Activated CD8-positive, alpha-beta memory T cell treated with anti-CD3 and anti-CD28 coated beads for 36 hours (primary cell): ENCODE data around the gene PATJ. TPM values are rescaled to one million over a fixed set of nuclear protein-coding genes. Genes with fewer than 3 reads are reported as not detected.
"Not testable (repeated sequence)": the region's sequence is repeated elsewhere in the genome, so short reads cannot be mapped to it uniquely, and the experiment has no call there.

Source experiments
- CTCF ChIA-PET: fragments of 350-600 bp; sonication (Branson Sonifier 250); formaldehyde crosslinking; loops from one replicate; lab custom pipeline; 2021; ENCODE audit warnings: antibody characterized with exemption; lab: Charles Lee
- POLR2A ChIA-PET: fragments of 350-600 bp; sonication (Branson Sonifier 250); formaldehyde crosslinking; loops from one replicate; lab custom pipeline; 2021; ENCODE audit warnings: antibody characterized with exemption; lab: Charles Lee
- total RNA-seq, 2 experiments: library from RNA; stranded (reverse); gene quantifications; one replicate each; pipeline ENCODE4 v1.2.3, GENCODE V29; 2021

The PATJ gene
- total RNA-seq, 2 experiments from 2014 or later, result 8.4 to 9.0 TPM

DNA sequence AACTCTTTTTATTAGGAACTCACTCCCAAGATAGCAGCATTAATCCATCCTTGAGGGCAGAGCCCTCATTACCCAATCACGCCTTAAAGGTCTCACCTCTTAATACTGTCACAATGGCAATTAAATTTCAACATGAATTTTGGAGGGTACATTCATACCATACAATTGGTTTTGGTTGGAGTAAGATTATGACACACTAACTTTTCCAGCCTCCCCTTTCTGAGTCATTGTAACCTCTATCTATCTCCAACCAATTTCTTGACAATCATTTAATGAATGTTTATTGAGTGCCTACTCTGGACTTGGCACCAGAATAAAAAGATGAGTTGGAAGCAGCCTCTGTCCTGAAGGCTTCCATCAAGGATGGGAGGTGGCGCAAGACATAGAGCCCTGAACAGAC lies 358.2 kb downstream of the PATJ start:
- ChIA-PET CTCF (no interaction called here), POLR2A (no interaction called here)

DNA sequence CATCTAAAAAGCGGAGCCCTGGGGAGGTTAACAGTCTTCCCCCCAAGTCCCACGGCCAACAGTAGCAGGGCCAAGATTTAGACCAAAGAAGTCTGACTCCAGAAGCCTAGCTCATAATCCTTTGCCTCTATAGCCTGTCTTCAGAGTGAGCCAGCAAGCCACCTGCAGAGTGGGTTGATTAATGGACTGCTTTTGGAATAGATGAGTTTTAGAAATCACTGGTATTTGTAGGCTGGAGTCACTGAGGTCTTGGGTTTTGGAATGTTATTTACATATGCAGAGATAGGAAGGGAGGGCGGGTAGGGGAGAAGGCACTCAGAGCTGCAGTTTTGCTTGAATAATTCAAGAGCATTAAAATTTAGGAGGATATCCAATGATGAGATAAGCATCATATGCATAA lies 361.6 kb downstream of the PATJ start:
- CTCF ChIA-PET, result no interaction called here
- POLR2A ChIA-PET, result no interaction called here

DNA sequence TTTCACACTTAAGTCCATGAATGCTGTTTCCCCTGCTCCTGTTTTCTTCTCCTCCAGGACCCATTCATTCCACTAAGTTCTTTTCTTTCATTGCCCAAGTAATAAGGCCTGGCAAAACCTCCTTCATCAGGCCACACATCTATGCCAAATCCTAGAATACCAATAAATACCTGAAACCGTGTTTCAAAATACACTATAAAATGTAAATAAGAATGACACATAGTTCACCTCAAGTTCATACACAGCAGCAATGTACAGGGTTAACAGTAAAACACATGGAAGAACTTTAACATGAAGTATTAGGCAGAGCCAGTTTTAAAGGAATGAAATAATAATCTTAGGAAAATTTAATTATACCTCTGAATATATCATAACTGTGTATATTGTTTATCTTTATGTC lies 365.6 kb downstream of the PATJ start:
- ChIA-PET POLR2A (no interaction called here), CTCF (no interaction called here)

DNA sequence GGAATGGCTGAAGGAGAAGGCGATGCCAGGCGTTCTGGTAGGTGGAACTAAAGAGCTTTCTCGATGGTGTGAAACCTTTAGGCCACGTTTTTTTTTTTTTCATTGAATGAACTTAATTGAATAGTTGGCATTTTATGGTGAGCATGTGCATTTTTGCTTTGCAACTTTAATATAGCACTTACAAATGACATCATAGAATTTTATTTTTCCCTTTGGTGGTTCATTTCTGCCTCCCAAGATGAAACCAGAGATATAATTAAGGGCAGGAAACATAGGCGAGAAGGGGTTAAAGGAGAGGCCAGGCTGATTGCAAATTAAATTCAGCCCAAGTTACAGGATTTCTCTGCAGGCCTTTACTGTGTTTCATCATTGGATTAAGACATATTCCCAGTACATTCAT lies 366.8 kb downstream of the PATJ start:
- POLR2A ChIA-PET, result no interaction called here
- CTCF ChIA-PET, result no interaction called here

DNA sequence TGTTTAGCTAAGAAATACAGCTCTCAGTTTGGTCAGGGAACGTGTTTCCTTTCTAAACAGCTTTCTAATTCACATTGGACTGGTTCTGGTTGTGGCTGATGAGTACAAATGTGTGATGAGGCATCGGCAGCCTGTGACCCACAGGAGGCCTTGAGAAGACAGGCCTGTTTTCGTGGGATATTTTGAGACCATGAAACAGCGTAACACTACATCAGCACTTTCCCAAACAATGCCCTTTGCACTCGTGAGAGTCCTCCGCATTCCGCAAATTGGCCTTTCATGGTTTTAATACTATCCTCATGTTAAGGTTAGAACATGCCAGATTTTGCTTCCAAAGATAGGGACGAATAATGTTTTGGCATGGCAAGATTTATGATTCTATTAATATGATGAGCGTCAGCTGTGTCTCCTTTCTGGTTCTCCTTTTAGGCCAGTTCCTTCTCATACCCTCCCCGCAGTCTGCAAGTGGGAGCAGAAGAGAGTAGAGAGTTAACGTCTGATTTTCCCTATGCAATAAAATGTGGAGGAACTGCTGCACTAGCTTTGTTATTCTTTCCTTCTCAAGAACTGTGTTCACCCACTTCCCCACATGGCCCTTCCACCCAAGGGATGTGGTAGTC lies 368.0 kb downstream of the PATJ start:
- POLR2A ChIA-PET, result no interaction called here
- CTCF ChIA-PET, result no interaction called here

DNA sequence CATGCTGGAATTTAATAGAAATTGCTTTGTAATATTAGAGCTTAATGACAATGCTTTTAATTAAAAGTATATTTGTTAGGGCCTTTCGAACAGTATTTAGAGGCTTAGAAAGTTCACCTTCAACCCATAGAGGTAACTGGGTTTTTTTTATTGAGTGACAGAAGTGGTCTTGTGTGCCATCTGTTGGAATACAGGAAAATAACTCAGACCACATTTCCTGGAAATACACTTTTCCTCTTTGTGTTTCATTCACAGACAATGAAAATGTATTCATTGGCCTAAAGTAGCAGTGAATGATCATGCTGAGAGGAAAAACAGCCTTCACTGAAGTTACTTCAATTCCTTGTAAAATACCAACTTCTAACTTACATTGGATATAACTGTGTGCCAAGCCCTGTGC lies 368.8 kb downstream of the PATJ start:
- ChIA-PET CTCF (no interaction called here), POLR2A (no interaction called here)

DNA sequence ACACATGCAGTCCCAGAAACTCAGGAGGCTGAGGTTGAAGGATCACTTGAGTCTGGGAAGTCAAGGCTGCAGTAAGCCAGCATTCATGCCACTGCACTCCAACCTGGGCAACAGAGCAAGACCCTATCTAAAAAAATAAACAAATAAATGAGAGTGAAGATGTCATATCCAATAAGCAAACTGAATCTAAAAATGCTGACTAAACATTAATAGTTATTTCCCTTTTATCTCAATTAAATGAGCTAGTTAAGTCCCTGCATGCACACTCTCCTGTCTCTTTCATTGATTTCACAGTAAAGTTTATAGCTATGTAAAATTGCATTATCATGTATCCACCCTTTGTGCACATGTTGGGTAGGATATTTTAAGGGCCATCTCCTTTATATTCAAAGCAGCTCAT lies 371.2 kb downstream of the PATJ start:
- POLR2A ChIA-PET, result no interaction called here
- CTCF ChIA-PET, result no interaction called here

DNA sequence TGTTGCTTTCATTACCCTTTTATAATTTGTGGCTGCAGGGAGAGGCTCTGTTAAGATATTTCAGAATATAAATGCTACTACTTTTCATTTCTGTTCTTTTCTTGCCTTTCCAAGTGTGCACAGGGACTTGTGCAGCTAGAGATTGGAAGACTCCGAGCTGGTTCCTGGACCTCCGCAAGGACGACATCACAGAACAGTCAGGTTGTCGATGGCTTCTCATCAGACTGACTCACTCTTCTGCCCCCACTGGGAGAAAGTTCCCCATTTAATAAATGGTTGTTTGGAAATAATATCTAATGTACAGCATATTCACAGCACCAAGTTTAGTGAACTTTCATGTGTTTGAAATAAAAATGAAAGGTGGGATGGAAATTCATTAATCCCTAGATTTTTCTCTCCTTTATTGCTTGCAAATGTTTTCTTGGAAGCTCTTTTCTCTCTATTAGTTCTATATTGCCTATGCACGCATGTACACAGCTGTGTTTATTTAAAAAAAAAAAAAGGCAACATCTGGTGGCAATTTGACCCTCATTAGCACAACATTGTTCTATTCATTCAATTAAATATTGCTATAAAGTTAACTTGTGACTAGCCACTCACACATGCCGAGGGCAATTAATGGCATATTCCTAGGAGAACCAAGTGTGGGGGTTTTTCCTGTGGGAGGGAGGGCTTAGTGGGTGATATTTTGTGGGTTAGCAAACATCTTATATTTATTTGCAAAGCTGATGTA lies 374.9 kb downstream of the PATJ start:
- ChIA-PET CTCF (no interaction called here), POLR2A (no interaction called here)

DNA sequence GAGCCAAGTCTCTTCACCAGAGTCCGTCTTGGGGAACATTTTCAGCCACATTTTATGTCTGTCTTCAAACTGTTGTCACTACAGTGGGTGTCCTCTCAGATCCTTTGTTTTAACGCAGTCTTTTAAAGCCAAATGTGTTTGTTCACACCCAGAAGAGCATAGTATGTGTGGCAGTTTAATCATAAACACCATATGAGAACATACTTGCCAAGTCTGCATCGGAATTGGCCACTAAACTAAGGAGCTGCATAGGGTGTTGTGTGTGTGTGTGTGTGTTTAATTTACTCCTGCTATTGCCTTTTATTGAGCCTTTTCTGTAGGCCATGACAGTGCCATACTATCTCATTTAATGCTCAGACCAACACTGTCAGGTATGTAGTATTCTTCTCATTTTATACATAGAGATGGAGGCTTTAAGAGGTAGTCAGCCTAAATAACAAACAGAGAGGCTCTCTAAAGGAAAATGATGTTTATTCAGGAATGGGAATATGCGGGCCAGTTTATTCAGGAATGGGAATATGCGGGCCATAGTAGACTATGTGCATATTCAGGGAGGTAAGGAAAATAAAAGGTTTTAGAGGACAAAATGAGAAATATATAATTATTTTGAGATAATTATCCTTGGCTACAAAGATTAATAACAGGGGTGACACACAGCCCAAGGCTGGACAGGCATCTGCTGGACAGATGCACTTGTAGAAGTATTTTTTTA lies 384.5 kb downstream of the PATJ start:
- POLR2A ChIA-PET, result no interaction called here
- CTCF ChIA-PET, result interaction anchor here (0.7 kb wide), 1 partner anchor 44 kb away, joined by 3 read pairs; no protein-coding TSS in a partner anchor

DNA sequence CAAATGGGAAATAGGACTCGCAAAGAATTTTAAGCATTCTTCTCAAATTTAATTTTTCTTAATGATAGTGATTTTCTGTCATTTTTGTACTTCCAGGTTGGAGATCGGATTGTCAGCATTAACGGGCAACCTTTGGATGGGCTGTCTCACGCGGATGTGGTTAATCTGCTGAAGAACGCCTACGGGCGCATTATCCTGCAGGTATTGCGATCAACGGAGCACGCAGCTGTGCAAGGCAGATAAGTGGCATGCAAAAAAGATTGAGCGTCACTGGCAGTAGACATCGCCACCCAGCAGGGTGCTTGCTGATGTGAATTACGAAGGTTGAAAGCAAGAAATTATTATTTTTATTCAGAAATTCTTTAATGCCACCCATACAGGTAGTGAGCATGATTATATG lies 386.5 kb downstream of the PATJ start:
- POLR2A ChIA-PET, result no interaction called here
- CTCF ChIA-PET, result no interaction called here

DNA sequence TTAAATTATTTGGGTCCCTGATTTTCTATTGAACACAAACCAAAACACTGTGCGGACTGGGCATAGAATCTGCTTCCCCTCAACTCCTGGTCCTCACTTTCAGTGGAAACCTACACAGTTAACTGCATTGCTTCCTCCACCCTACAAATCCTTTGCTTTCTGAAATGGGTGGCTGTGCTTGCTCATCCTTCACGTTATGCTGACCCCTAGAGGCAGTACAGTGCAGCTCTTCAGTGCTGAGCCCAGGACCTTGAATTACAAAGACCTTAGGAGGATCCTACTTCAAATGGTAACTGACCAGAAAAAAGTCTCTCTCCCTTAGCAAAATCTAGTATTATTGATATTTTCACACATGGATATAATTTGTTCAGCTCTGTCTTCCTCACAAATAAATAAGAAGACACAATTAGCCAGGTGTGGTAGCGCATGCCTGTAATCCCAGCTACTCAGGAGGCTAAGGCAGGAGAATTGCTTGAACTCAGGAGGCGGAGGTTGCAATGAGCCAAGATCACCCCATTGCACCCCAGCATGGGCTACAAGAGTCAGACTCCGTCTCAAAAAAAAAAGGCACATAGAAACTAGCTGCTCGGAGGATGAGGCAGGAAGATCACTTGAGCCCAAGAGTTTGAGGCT lies 388.9 kb downstream of the PATJ start:
- CTCF ChIA-PET, result interaction anchor here (0.6 to 2.5 kb wide), 4 partner anchors 13 to 596 kb away, joined by 3 to 9 read pairs (median 4); no protein-coding TSS in a partner anchor

DNA sequence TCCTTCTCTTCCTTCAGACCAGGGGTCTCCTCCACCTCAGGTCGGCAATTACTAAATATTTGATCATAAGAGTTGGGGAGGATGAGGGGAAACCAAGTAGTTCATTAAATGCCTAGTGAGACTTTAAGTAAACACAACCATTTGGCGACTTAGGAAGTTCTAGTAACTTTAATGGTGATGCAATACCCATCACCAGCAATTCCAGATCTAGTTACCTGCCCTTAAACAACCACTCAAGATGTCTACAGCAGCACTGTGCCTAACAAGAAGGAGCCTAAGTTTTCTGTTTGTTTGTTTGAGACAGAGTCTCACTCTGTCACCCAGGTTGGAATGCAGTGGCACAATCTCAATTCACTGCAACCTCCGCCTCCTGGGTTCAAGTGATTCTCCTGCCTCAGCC lies 395.7 kb downstream of the PATJ start:
- ChIA-PET POLR2A (no interaction called here), CTCF (no interaction called here)

More for the DNA sequence above, 388.9 kb downstream of the PATJ start:
- POLR2A ChIA-PET, result no interaction called here

DNA sequence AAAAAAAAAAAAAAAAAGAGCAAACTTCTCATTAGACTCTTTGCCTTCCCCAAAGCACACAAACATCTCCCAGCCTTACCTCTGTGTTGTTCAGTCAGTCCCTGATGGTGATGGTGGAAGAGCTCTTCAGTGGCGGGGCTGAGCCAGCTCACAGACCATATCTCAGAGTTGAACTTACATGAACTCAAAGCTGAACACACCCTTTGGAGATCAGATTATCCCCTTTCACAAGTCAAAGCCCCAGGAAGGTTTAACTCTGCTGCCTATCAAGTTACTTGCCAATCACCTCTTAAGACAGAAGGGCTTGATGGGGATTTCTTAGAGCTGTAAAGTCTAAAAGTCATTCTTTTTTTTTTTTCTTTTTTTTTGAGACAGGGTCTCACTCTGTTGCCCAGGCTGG lies 397.1 kb downstream of the PATJ start:
- POLR2A ChIA-PET, result no interaction called here
- CTCF ChIA-PET, result no interaction called here

DNA sequence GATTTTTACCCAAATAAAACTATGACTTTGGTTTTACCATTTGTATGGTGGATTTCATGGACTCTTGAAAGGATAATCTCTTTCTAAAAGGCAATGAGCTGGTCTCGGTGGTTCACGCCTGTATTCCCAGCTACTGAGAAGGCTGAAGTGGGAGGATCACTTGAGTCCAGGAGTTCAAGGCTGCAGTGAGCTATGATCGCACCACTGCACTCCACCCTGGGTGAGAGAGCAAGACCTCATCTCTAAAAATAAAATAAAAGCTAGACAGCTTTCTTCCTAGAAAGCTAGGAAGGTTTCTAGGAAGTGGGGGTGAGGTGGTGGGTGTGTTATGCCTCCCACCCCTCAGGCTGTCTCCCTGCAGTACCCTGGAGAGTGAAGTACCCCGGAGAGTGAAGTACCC lies 398.4 kb downstream of the PATJ start:
- ChIA-PET CTCF (no interaction called here), POLR2A (no interaction called here)

DNA sequence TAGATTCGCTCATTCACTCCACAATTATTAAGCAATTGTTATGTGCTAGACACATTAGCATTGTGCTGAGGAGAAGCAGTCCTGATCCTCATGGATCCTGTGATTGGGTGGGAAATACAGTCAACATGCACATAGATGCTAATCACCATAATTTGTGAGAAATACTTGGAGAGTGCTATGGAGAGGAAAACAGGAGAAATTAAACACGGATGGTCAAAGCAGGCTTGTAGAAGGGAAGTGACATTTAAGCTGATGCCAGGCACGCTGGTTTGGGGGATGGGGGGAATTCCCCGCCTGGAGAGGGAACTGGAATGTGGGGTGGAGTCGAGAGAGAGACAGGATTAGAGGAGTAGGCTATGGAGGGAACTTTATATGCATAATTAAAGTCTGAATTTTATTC lies 400.2 kb downstream of the PATJ start:
- ChIA-PET POLR2A (no interaction called here), CTCF (interaction anchor here (0.7 to 1.8 kb wide), 2 partner anchors 9 to 20 kb away, joined by 3 to 4 read pairs; no protein-coding TSS in a partner anchor)

DNA sequence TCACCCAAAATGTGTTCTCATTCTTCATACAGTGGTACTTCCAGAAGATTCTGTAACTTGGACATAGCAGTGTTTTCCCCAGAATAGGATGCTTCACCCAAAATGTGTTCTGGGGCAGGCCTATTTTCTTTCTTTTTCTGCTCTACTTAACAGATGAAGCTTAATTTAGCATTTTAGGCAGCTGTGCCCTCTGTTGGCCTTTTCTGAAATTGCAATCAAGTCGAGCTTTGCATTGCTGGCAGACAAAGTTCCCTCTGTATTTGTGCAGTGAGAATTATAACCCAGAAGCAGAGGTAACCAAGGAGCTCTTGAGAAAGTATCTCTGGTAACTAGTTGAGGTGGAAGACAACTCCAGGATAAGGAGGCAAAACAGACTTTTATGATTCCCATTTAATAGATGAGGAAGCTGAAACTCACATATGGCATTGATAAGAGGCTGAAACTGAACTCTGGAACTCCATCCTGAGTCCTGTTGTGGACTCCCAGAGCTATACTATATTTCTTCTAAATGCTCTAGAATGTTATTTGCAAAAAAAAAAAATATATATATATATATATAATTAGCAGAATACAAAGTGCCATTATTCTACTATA lies 402.1 kb downstream of the PATJ start:
- ChIA-PET POLR2A (no interaction called here), CTCF (interaction anchor here (0.5 to 1.7 kb wide), 8 partner anchors 8 to 262 kb away, joined by 3 to 5 read pairs (median 3); no protein-coding TSS in a partner anchor)

DNA sequence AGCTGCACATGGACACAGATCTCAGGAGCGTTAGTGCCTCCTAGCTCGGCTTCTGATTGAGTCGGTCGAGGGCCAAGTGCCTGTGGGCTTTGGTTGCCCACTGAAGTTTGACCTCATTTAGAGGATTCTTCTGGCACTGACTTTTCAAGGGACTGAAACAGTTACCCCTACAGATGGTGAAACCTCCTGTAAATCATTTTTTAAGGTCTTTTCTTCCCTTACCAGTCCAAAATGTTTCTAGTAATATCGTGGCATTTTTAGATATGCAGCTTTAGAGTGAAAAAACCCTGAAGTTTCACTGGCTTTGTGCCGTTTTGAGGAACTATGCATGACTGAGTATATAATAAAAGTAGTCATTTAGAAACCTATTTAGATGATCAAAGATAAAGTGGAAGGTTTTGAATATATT lies 417.7 kb downstream of the PATJ start:
- ChIA-PET CTCF (interaction anchor here (0.6 to 1.6 kb wide), 2 partner anchors 15 to 74 kb away, joined by 3 read pairs; no protein-coding TSS in a partner anchor), POLR2A (no interaction called here)

DNA sequence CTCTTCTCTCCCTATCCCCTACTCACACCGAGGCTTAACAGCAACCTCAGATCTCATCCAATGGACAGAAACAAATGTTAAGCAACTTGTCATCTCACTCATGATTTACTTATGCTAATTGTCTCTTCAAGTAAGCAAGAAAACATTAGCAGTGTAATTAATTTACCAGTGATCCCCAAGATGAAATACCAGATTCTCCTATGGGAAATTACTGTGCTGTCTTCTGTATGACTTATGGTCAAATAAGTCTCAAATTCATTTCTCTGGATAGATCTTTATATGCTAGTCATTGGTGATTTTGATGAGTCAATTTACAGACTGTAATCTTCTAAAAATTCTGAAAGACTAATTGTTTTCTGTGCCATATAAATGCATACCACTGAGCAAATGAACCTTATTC lies 419.4 kb downstream of the PATJ start:
- ChIA-PET CTCF (interaction anchor here (0.7 kb wide), 1 partner anchor 983 kb away, joined by 6 read pairs; no protein-coding TSS in a partner anchor), POLR2A (no interaction called here)

DNA sequence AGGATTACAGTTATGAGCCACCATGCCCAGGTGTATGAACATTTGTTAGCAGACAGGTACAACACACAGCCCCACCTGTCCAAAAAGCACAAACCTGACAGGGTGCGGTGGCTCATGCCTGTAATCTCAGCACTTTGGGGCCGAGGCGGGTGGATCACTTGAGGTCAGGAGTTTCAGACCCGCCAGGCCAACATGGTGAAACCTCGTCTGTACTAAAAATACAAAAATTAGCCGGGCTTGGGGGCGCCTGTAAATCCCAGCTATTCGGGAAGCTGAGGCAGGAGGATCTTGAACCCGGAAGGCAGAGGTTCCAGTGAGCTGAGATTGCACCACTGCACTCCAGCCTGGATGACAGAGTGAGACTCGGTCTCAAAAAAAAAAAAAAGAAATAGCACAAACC lies 428.1 kb downstream of the PATJ start:
- POLR2A ChIA-PET, CTCF ChIA-PET: not testable (repeated sequence)
